GM10847 (cell line): ENCODE data around the gene PALM.

Experiments used
- POLR2A ChIP-seq: IDR thresholded peaks from 2 replicates; pipeline ENCODE4 v1.6.1; 2011; ENCODE audit not compliant: insufficient read length; ENCODE audit errors: extremely low read depth

PALM gene

GRCh38 chr19:694481-695351 is 14.0 kb upstream of the PALM start:
- TF ChIP-seq POLR2A: no peak

DNA sequence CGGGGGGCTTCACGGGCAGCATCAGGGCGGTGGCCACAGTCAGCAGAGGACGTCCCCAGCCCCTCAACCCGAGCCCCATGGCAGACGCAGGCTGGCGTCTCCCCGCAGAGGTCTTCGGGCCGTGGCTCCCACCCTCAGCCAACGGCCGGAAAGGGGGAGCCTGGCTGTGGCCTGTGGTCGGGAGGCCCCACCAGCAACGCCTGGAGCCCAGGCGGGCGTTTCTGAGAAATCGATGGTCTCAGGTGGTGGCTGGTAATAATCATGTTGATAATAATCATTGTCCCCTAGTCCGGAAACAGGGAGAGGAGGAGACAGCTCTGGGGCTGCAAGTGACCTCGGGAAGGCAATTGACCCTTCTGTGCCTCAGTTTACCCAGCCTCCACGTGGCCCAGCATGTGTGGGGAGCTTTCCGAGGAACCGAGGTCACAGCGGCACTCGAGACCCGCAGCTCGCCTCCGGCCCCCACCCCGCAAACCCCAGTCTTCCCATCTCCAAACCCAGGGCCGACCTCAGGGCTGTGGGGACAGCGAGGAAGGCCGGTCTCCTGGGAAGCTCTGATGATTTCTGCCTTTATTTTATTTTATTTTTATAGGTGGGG is 13.3 kb upstream of the PALM start, which contains the start of gene PRSS57:
TSS of gene PRSS57 (minus strand) at position 101 of the 598 bp plus-strand sequence. CDS start at position 79, 22 bp downstream.
- TF ChIP-seq POLR2A: no peak

GRCh38 chr19:703329-703650 is 5.4 kb upstream of the PALM start:
- TF ChIP-seq POLR2A: no peak

GRCh38 chr19:703651-704446 is 4.9 kb upstream of the PALM start:
- TF ChIP-seq POLR2A: no peak

DNA sequence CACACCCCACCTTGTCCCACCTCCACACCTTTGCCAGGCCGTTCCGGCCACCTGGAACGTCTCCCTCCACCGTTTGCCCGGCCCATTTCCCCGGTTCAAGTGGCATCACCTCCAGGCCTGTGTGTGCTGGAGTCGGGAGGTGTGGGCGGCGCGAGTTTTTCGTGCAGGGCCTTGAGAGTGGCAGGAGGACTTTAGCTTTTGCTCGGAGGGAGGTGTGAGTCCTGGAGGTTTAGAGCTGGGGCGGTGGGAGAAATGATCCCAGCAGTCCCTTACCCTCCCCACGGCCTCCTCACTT is 4.3 kb upstream of the PALM start:
- no peak for TF ChIP-seq POLR2A

DNA sequence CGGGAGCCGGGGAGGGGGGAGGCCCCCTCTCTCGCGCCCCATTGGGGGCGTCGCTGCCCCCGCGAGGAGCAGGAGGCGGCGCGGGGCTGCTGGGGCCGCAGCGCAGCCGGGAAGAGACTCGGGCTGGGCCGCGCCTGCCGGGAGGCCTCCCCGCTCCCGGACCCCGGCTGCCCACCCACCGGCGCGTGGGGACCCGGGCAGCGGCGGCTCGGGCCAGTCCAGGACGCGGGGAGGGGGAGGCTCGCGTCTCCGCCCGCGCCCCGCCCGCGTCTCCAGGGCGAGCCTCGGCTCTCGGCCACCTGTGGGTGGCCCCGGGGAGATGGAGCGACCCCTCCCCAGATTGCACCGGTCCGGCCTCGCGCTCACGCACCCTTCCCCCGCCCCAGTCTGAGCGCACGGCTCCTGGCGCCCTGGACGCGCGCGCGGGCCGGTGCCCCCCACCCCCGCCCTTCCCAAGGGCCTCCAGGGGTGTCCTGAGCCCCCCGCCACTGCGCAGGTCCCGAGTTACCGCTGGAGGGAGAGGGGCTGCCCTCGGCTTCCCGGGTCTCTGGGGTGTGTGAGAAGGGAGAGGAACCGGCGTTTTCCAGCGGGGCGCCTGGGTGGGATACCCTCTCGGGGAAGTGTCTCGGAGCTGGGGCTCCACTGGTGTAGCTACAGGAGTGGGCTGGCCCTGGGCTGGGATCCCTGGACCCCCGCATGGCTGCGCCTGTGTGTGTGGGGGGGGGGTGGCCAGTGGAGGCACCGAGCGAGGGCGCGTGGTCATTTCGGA is 645 bp downstream of the PALM start:
- TF ChIP-seq POLR2A: no peak

GRCh38 chr19:709965-710571 is 1.3 kb downstream of the PALM start:
- TF ChIP-seq POLR2A: no peak

DNA sequence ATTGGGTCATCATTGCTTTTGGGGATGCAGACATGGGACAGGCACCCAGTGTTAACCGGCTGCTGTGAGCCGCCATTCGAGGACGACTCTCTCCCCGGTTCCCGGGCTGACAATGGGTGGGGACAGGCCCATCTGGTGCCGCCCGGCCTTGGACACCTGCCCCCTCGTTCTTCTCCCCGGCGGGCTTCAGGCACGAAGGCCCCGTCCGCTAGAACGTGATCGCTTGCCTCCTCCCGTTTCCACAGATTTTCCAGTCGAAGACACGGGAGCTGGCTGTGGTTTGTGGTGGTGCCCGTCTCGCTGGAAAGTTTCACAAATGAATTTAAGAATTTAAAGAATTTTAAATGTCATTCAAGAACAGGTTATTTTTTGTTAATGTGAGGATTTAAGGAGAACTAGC is 2.0 kb downstream of the PALM start:
- TF ChIP-seq POLR2A: no peak

- no peak for TF ChIP-seq POLR2A
Measured at GRCh38 chr19:711254-711653, 2.5 kb downstream of the PALM start.

DNA sequence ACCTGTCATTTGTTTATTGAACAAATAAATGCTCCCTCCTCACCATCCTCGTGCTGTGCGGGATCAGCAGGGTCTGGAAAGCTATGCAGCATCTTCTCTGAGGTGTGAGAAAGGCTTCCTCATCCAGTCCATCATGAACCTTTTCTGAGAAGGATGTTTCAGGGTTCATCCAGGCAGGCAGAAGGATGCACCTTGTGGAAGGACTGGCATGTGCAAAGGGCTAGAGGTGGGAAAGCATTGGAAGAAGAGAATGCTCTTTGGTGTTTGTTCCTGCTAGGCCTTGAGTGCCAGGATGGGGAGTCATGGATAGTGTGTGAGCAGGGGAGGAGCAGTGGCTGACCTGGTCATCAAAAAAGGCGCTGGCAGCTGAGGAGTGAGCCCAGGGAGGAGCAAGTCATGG is 6.6 kb downstream of the PALM start:
- no peak for TF ChIP-seq POLR2A

DNA sequence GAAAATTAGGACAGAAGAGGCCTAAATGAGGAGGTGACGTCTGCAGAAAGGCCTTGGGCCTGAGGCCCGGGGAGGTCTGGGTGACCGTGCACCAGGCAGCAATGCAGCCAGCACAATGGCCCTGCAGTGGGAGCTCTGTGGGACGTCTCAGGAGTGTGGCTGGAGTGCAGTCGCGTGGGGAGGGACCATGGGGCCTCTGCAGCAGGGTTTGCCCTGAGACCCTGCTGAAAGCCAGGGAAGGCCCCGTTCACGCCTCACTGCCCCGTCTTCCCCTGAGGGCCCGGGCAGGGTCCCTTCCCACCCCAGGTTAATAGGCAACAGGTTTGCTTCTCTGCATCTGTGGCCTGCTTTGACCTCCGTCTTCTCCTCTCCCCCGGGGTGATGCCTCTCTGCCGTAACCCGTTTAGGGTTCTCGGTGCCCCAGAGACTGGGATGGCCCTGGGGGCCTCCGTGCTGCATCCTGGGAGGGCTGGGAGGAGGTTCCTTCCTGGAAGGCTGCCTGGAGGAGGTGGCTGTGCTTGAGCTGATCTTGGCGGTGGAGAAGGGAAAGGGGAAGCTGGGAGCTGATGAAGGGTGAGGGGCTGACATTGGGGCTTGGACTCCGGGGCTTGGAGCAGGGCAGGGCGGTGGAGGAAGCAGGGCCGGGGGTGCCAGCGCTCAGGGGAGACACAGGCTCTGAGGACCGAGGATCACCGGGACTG is 9.7 kb downstream of the PALM start:
- TF ChIP-seq POLR2A: no peak

DNA sequence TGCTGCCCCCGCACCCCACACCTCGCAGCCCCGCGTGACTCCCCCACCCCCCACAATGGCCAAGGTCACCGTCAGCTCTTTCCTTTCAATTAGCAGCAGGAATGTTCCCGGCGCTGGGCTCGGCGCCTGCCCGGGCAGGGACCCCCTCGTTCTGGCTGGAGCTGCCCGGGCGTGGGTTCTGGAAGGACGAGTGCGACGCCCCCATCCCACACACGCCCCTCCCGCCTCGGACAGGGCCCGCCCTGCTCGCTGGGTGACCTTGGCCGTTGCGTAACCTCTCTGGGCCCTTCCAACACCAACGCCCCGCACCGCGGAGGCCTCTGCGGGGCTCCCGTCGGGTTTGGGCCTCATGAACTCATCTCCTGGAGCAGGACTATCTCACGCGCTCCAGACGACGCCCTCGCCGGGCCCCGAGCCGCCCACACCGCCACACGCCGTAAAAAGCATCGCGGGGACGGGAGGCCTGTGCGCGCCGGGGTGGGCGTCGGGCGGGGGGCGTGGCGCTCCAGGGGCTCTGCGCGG is 10.3 kb downstream of the PALM start:
- TF ChIP-seq POLR2A: no peak

GRCh38 chr19:719636-720344 is 11.1 kb downstream of the PALM start:
- no peak for TF ChIP-seq POLR2A
